ENCODE data around the gene SCN8A.
"Not testable (repeated sequence)": the region's sequence is repeated elsewhere in the genome, so short reads cannot be mapped to it uniquely, and the experiment has no call there.

SCN8A gene

GRCh38 chr12:51818566-51819300 is 227.7 kb downstream of the SCN8A start:
- no peak for DNase-seq

- DNase-seq, result no peak
Measured at GRCh38 chr12:51819736-51820525, 228.9 kb downstream of the SCN8A start.

- DNase-seq, result peak; percentile 80
Measured at GRCh38 chr12:51820526-51821439, 229.8 kb downstream of the SCN8A start.

GRCh38 chr12:51821440-51822260 is 230.6 kb downstream of the SCN8A start:
- no peak for DNase-seq

- DNase-seq, result no peak
Measured at GRCh38 chr12:51822261-51822616, 231.2 kb downstream of the SCN8A start.

- no peak for DNase-seq
Measured at GRCh38 chr12:51822956-51823355, 231.9 kb downstream of the SCN8A start.

- peak; percentile 38 for DNase-seq
Measured at GRCh38 chr12:51823875-51824565, 233.0 kb downstream of the SCN8A start.

GRCh38 chr12:51825216-51825615 is 234.2 kb downstream of the SCN8A start:
- no peak for DNase-seq

- DNase-seq, result no peak
Measured at GRCh38 chr12:51826881-51827280, 235.8 kb downstream of the SCN8A start.

- DNase-seq, result peak; percentile 13
Measured at GRCh38 chr12:51827925-51828818, 237.1 kb downstream of the SCN8A start.

- DNase-seq, result no peak
Measured at GRCh38 chr12:51829011-51829481, 238.0 kb downstream of the SCN8A start.

- DNase-seq, result no peak
Measured at GRCh38 chr12:51829641-51830040, 238.6 kb downstream of the SCN8A start.

- DNase-seq, result not testable (repeated sequence)
Measured at GRCh38 chr12:51831817-51832216, 240.8 kb downstream of the SCN8A start.

- no peak for DNase-seq
Measured at GRCh38 chr12:51832354-51833107, 241.5 kb downstream of the SCN8A start.

GRCh38 chr12:51833448-51834227 is 242.6 kb downstream of the SCN8A start:
- no peak for DNase-seq

- DNase-seq, result no peak
Measured at GRCh38 chr12:51834411-51834810, 243.4 kb downstream of the SCN8A start.

- no peak for DNase-seq
Measured at GRCh38 chr12:51836041-51836826, 245.2 kb downstream of the SCN8A start.

- DNase-seq, result no peak
Measured at GRCh38 chr12:51836827-51837173, 245.8 kb downstream of the SCN8A start.
